ENCODE measurements around the gene ZCCHC13.

DNA sequence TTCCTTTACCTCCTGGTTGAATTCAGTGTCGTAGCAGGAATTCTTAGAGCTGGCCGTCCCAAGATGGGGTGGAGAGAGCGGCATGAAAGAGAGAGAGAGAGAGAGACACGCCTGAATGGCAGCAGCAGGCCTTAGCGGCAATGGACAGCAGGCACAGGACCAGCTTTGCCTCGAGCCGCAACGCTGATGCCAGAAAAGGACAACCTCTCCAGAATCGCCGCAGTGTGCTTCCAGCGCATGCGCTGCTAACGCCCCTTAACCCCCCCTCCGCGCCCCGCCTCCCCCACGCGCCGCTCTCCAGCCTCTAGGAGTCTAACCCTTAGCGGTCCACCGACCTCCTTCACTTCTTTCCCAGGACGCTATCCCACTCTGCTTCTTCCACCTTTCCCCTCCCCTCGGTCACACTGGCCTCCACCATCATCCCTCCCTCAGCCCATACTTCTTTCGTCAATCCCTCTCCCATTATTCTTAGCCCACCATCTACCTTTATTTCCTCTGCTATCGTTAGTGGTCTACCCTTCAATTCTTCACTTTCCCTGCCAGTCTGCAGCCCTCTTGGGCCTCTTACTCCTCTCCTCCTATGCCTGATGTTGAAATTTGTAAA lies 10.5 kb upstream of the ZCCHC13 start:
- TF ChIP-seq, protein P1, sequence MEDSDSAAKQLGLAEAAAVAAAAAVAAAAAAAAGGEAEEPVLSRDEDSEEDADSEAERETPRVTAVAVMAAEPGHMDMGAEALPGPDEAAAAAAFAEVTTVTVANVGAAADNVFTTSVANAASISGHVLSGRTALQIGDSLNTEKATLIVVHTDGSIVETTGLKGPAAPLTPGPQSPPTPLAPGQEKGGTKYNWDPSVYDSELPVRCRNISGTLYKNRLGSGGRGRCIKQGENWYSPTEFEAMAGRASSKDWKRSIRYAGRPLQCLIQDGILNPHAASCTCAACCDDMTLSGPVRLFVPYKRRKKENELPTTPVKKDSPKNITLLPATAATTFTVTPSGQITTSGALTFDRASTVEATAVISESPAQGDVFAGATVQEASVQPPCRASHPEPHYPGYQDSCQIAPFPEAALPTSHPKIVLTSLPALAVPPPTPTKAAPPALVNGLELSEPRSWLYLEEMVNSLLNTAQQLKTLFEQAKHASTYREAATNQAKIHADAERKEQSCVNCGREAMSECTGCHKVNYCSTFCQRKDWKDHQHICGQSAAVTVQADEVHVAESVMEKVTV (CRISPR knock-in tag; IDR thresholded peaks at IDR 0.05): no peak
- TF ChIP-seq SP1 (CRISPR knock-in tag; IDR thresholded peaks at IDR 0.05): no peak

Data from K562 (cell line).